Measurements from ENCODE around the gene AUTS2. TPM values are rescaled to one million over a fixed set of nuclear protein-coding genes. Genes with fewer than 3 reads are reported as not detected.

The AUTS2 gene
- total RNA-seq, 1 donor from 2014 or later: 1.2 TPM

GRCh38 chr7:69860941-69861622, 262.8 kb downstream of the AUTS2 start:
- no peak for DNase-seq

GRCh38 chr7:69862413-69863064, 264.3 kb downstream of the AUTS2 start:
- DNase-seq: no peak

- no peak for DNase-seq
Measured at GRCh38 chr7:69864274-69864673, 266.0 kb downstream of the AUTS2 start.

GRCh38 chr7:69864822-69865221, 266.5 kb downstream of the AUTS2 start:
- DNase-seq: no peak

- DNase-seq: no peak
Measured at GRCh38 chr7:69868921-69869320, 270.6 kb downstream of the AUTS2 start.

GRCh38 chr7:69871213-69871885, 273.1 kb downstream of the AUTS2 start:
- DNase-seq: no peak

GRCh38 chr7:69871886-69872569, 273.8 kb downstream of the AUTS2 start:
- no peak for DNase-seq

- DNase-seq: no peak
Measured at GRCh38 chr7:69873512-69873911, 275.2 kb downstream of the AUTS2 start.

GRCh38 chr7:69878015-69878414, 279.7 kb downstream of the AUTS2 start:
- no peak for DNase-seq

- no peak for DNase-seq
Measured at GRCh38 chr7:69878591-69878990, 280.3 kb downstream of the AUTS2 start.

- DNase-seq: no peak
Measured at GRCh38 chr7:69879989-69880388, 281.7 kb downstream of the AUTS2 start.

GRCh38 chr7:69880840-69881239, 282.6 kb downstream of the AUTS2 start:
- no peak for DNase-seq

- no peak for DNase-seq
Measured at GRCh38 chr7:69882269-69882668, 284.0 kb downstream of the AUTS2 start.

GRCh38 chr7:69883399-69883891, 285.2 kb downstream of the AUTS2 start:
- DNase-seq: no peak

- DNase-seq: no peak
Measured at GRCh38 chr7:69885431-69885830, 287.2 kb downstream of the AUTS2 start.

GRCh38 chr7:69889338-69889975, 291.2 kb downstream of the AUTS2 start:
- no peak for DNase-seq

- DNase-seq: no peak
Measured at GRCh38 chr7:69889976-69890351, 291.7 kb downstream of the AUTS2 start.

GRCh38 chr7:69892790-69893189, 294.5 kb downstream of the AUTS2 start:
- no peak for DNase-seq

GRCh38 chr7:69893906-69894305, 295.6 kb downstream of the AUTS2 start:
- DNase-seq: no peak

GRCh38 chr7:69895446-69895845, 297.2 kb downstream of the AUTS2 start:
- DNase-seq: no peak

- no peak for DNase-seq
Measured at GRCh38 chr7:69896121-69896520, 297.8 kb downstream of the AUTS2 start.

GRCh38 chr7:69898189-69898588, 299.9 kb downstream of the AUTS2 start:
- no peak for DNase-seq

- DNase-seq: no peak
Measured at GRCh38 chr7:69903410-69903809, 305.1 kb downstream of the AUTS2 start.

Measured in dermis blood vessel endothelial cell (primary cell).